Omental fat pad (tissue), 4 donors: ENCODE measurements around the gene KLHL35. TPM values are rescaled to one million over a fixed set of nuclear protein-coding genes. Genes with fewer than 3 reads are reported as not detected.

Experiments
- ATAC-seq: fragments of 150-250 bp; one replicate; pipeline ENCODE4 v1.9.1; 2016; ENCODE audit warnings: mild to moderate bottlenecking, moderate library complexity; ENCODE audit not compliant: low FRiP score
- DNase-seq: peaks from one replicate; pipeline ENCODE4 v3.0.0-alpha.2; 2019; ENCODE audit warnings: low spot score
- total RNA-seq, 4 donors: library from RNA; depleted of rRNA; stranded (reverse); fragments of >200 nt; gene quantifications; one replicate each; pipeline ENCODE4 v1.1.0, GENCODE V29; 2016
- TF ChIP-seq, protein P1 (sequence below), 3 donors: fragments of 450-650 bp; IDR thresholded peaks; one replicate each; pipeline ENCODE4 v1.5.1; 2016 to 2017; ENCODE audit warnings: antibody characterized with exemption in 3 of 3, mild to moderate bottlenecking in 3 of 3, moderate library complexity in 2 of 3

The KLHL35 gene
- total RNA-seq, 4 donors from 2014 or later = 1.3 to 2.4 (median 1.8) TPM; not detected in 1

DNA sequence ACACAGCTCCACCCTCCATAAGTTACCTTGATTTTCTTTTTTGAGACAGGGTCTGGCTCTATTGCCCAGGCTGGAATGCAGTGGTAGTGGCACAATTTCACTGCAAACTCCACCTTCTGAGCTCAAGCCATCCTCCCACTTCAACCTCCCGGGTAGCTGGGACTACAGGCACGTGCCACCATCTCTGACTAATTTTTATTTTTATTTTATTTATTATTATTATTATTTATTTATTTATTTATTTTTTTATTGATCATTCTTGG lies 24.1 kb downstream of the KLHL35 start:
- TF ChIP-seq, protein P1, sequence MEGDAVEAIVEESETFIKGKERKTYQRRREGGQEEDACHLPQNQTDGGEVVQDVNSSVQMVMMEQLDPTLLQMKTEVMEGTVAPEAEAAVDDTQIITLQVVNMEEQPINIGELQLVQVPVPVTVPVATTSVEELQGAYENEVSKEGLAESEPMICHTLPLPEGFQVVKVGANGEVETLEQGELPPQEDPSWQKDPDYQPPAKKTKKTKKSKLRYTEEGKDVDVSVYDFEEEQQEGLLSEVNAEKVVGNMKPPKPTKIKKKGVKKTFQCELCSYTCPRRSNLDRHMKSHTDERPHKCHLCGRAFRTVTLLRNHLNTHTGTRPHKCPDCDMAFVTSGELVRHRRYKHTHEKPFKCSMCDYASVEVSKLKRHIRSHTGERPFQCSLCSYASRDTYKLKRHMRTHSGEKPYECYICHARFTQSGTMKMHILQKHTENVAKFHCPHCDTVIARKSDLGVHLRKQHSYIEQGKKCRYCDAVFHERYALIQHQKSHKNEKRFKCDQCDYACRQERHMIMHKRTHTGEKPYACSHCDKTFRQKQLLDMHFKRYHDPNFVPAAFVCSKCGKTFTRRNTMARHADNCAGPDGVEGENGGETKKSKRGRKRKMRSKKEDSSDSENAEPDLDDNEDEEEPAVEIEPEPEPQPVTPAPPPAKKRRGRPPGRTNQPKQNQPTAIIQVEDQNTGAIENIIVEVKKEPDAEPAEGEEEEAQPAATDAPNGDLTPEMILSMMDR (IDR thresholded peaks at IDR 0.05) = no peak
- no peak for ATAC-seq

DNA sequence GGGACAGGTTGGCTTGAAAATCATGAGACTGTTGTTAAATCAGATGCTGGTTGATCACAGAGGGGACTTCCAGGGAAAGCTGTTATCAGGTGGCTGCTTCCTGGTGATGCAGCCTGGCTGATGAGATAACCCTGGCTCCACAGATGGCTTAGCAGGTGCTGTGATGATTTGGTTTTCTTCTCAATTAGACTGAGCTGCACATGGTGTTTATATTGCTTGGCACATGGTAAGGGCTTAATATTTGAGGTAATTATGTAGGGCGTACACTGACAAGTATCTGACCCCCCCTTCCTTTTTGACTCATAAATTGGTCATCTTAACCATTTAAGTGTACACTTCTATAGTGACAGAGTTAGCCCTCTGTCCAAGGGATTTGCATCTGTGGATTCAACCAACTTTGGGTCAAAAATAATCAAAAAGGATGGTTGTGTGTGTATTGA lies 26.6 kb downstream of the KLHL35 start:
- TF ChIP-seq, protein P1 (IDR thresholded peaks at IDR 0.05) = no peak
- ATAC-seq = peak; percentile 39

More for the DNA sequence above, 24.1 kb downstream of the KLHL35 start:
- no peak for DNase-seq

DNA sequence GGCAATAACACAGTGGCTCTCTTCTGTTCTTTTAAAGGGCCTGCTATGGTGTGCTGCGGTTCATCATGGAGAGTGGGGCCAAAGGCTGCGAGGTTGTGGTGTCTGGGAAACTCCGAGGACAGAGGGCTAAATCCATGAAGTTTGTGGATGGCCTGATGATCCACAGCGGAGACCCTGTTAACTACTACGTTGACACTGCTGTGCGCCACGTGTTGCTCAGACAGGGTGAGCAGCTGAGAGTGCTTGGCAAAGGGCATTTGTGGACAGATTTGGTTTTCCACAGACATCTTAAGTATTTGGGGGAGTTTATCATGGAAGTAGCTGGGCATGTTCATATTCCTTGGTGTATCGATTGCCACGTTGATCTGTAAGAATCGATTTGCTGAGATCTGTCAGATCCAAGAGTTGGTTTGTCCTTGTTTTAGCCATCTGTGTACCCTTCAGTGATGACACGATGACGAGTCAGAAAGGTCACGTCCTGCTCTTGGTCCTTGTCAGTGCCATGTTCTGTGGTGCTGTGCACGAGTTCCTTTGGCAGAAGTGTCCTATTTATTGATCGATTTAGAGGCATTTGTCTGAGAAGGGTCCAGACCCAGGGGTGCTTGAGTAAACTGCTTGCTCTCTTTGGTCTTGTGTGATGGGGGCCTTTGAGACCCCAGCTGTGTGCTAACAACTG lies 28.9 kb downstream of the KLHL35 start:
- no peak for DNase-seq
- TF ChIP-seq, protein P1 (IDR thresholded peaks at IDR 0.05) = no peak

More for the DNA sequence above, 26.6 kb downstream of the KLHL35 start:
- no peak for DNase-seq

DNA sequence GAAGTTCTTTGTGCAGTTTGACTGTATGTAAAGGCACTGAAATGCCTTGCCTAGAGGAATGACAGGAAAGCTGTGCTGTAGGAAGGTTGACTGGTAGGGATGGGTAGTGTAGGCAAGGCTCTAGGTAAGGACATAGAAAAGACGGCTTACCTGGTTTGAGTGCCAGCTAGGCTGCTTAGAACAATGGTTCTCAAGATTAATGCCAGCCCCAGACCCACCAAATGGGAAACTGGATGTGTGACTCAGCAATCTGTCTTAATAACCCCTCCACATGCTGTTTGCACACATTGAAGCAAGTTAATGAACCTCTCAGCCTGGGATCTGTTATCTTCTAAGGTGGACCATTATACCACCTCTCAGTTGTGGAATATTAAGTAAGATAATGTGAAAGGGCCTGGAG lies 30.0 kb downstream of the KLHL35 start:
- DNase-seq = no peak
- ATAC-seq = no peak
- TF ChIP-seq, protein P1 (IDR thresholded peaks at IDR 0.05) = no peak

More for the DNA sequence above, 28.9 kb downstream of the KLHL35 start:
- ATAC-seq = no peak

DNA sequence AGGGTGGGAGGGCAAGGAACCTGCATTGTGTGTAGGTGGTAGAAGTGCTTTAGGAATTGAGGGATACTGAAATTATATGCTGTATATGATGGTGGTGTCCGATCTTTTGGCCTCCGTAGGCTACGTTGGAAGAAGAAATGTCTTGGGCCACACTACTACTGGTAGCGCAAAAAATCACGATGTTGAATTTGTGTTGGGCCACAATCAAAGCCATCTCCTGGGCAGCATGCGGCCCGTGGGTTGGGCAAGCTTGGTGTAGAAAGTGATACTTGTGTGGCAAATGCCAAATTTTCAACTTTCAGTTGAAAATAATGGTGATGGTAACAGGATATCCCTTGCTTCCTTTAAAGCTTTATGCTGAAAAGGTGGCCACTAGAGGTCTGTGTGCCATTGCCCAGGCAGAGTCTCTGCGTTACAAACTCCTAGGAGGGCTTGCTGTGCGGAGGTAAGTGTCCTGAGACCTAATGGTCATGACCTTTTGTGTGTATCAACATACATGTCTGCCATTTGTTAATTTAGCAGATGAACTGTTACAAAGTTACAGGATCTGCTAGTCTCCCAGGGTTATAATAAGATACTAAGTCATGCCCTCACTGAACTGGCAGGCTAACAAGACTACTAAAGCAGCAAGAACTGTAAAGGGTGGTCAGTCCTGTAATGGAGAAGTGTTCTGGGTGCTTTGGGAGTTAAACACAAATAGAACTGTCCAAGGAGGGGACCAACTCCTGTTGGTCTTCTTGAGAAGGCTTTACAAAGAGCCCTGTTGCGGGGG lies 30.8 kb downstream of the KLHL35 start:
- TF ChIP-seq, protein P1 (IDR thresholded peaks at IDR 0.05) = no peak
- DNase-seq (no peak), ATAC-seq (no peak)

DNA sequence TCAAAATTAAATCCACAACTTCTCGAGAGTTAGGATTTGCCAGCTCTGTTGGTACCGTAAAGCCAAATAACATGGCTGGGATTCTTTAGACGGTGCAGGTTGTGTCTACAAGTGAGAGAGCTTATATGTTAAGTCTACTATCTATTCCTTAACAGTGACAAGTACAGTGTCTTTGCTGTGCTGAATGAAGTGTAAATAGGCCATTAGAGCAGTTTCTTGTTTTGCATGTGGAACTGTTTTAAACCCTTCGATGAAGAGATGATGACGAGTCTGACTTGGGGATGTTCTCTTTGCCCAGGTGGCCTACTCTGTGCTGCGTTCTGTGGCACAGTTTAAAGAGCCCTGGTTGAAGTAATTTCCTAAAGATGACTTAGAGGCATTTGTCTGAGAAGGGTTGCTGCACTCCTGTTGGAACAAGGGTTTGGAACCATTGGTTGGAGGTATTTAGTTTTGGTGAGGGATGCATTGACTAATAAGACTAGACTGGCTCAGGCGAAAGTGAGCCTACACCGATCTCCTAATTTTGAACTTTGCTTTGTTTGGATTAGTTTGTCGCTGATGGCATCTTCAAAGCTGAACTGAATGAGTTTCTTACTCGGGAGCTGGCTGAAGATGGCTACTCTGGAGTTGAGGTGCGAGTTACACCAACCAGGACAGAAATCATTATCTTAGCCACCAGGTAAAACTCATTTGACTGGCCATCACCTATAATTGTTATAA lies 32.7 kb downstream of the KLHL35 start:
- no peak for ATAC-seq
- TF ChIP-seq, protein P1 (IDR thresholded peaks at IDR 0.05) = no peak
- no peak for DNase-seq
